H1 (cell line): ENCODE data around the gene SDSL. TPM values are rescaled to one million over a fixed set of nuclear protein-coding genes. Genes with fewer than 3 reads are reported as not detected.
A peak's percentile ranks its signal among the peaks of the same experiment; 100 is the strongest.

Experiments
- CTCF ChIA-PET: fragments of 300-600 bp; sonication (Branson Sonifier 250); formaldehyde crosslinking; loops from one replicate; lab custom pipeline; 2021; ENCODE audit not compliant: partially characterized antibody; lab: Charles Lee
- POLR2A ChIA-PET: fragments of 300-600 bp; sonication (Branson Sonifier 250); formaldehyde crosslinking; loops from one replicate; lab custom pipeline; 2021; ENCODE audit warnings: inconsistent platforms; ENCODE audit not compliant: partially characterized antibody; lab: Charles Lee
- DNase-seq, 2 experiments: peaks; one replicate each; pipeline versions ENCODE4 v3.0.0 to v3.0.0-alpha.2; 2010 to 2022; ENCODE audit warnings: low spot score in 2 of 2, low read depth in 1 of 2, mixed read lengths in 1 of 2
- FAIRE-seq: peaks from 2 replicates; lab custom pipeline; 2011; peaks lifted over from hg19 to GRCh38; lab: Jason Lieb, UNC
- H2AFZ ChIP-seq: 2 replicates; pipeline ENCODE4 v1.8.1; 2012; ENCODE audit warnings: low read length, inconsistent platforms
- H2AK5ac ChIP-seq: 2 replicates; pipeline ENCODE4 v1.6.1; 2013; ENCODE audit warnings: low read depth, low read length
- H2BK120ac ChIP-seq: replicated peaks from 2 replicates; pipeline ENCODE3; 2013; ENCODE audit warnings: low read depth, low read length, inconsistent platforms
- H2BK12ac ChIP-seq: 2 replicates; pipeline ENCODE4 v1.6.1; 2013; ENCODE audit warnings: low read depth, low read length
- H2BK15ac ChIP-seq: 2 replicates; pipeline ENCODE4 v1.6.1; 2013; ENCODE audit warnings: low read length
- H2BK20ac ChIP-seq: 2 replicates; pipeline ENCODE4 v1.6.1; 2013; ENCODE audit warnings: low read length
- H2BK5ac ChIP-seq: 2 replicates; pipeline ENCODE4 v1.6.1; 2013; ENCODE audit warnings: low read depth, low read length
- H3K14ac ChIP-seq: 2 replicates; pipeline ENCODE4 v1.6.1; 2013; ENCODE audit warnings: inconsistent platforms; ENCODE audit not compliant: insufficient read length
- H3K18ac ChIP-seq: 2 replicates; pipeline ENCODE4 v1.6.1; 2013; ENCODE audit warnings: low read length; ENCODE audit errors: extremely low read depth
- H3K23ac ChIP-seq: 2 replicates; pipeline ENCODE4 v1.6.1; 2013; ENCODE audit warnings: inconsistent platforms; ENCODE audit not compliant: insufficient read length
- H3K23me2 ChIP-seq: 2 replicates; pipeline ENCODE4 v1.6.1; 2013; ENCODE audit warnings: low read depth, low read length
- H3K27ac ChIP-seq: 2 replicates; pipeline ENCODE4 v1.6.1; 2011; ENCODE audit warnings: low read depth, low read length, inconsistent platforms
- H3K27me3 ChIP-seq, 4 experiments: replicated peaks in 1 of 4; 1 replicate in 1 of 4; 2 replicates in 3 of 4; pipeline versions ENCODE4 v1.6.1 to v1.8.1; 2011 to 2013; ENCODE audit warnings: low read length in 3 of 4, mild to moderate bottlenecking in 3 of 4, inconsistent platforms in 2 of 4, mixed read lengths in 2 of 4, moderate library complexity in 1 of 4; ENCODE audit not compliant: control insufficient read depth in 3 of 4, insufficient read depth in 3 of 4; ENCODE audit errors: extremely low read depth in 1 of 4
- H3K36me3 ChIP-seq, 4 experiments: 2 replicates each; pipeline versions ENCODE4 v1.6.1 to v1.8.1; 2011 to 2013; ENCODE audit warnings: mild to moderate bottlenecking in 4 of 4, low read length in 3 of 4, moderate library complexity in 2 of 4, control low read depth in 1 of 4, inconsistent platforms in 1 of 4; ENCODE audit not compliant: insufficient read depth in 4 of 4, control insufficient read depth in 2 of 4
- H3K4ac ChIP-seq: replicated peaks from 2 replicates; pipeline ENCODE3; 2013; ENCODE audit warnings: low read length, low read depth, mixed read lengths, inconsistent platforms; ENCODE audit not compliant: insufficient read length
- H3K4me1 ChIP-seq, 4 experiments: replicated peaks in 1 of 4; 1 replicate in 1 of 4; 2 replicates in 3 of 4; pipeline versions ENCODE4 v1.6.1 to v1.8.1; 2011 to 2013; ENCODE audit warnings: low read length in 3 of 4, inconsistent platforms in 2 of 4, mixed read lengths in 1 of 4; ENCODE audit not compliant: insufficient read depth in 4 of 4, control insufficient read depth in 3 of 4
- H3K4me2 ChIP-seq, 2 experiments: 2 replicates each; pipeline versions ENCODE4 v1.6.1 to v1.8.1; 2011 to 2013; ENCODE audit warnings: low read depth in 2 of 2, low read length in 2 of 2, control low read depth in 1 of 2, inconsistent platforms in 1 of 2, mild to moderate bottlenecking in 1 of 2; ENCODE audit not compliant: insufficient read depth in 1 of 2
- H3K4me3 ChIP-seq, 4 experiments: fragments of 200-600, 300-600 bp in 1 of 4; sonication (generic), shearing (Covaris generic), sonication (Bioruptor Twin) in 1 of 4; 2 replicates each; pipeline versions ENCODE4 v1.5.1 to v1.8.1; 2011 to 2016; ENCODE audit warnings: low read length in 4 of 4, low read depth in 3 of 4, control low read depth in 2 of 4, inconsistent platforms in 2 of 4, mild to moderate bottlenecking in 2 of 4, mixed read lengths in 1 of 4, moderate library complexity in 1 of 4; ENCODE audit not compliant: insufficient read depth in 2 of 4; ENCODE audit errors: extremely low read depth in 1 of 4
- H3K56ac ChIP-seq: replicated peaks from 2 replicates; pipeline ENCODE3; 2013; ENCODE audit warnings: low read depth, mild to moderate bottlenecking, mixed read lengths, low read length, inconsistent platforms; ENCODE audit not compliant: insufficient read length
- H3K79me1 ChIP-seq: 2 replicates; pipeline ENCODE4 v1.6.1; 2013; ENCODE audit warnings: low read depth, low read length, control low read depth
- H3K79me2 ChIP-seq, 2 experiments: 2 replicates each; pipeline versions ENCODE4 v1.6.1 to v1.8.1; 2012 to 2013; ENCODE audit warnings: low read length in 2 of 2, mild to moderate bottlenecking in 2 of 2, inconsistent platforms in 1 of 2; ENCODE audit not compliant: insufficient read depth in 2 of 2, control insufficient read depth in 1 of 2
- H3K9ac ChIP-seq, 4 experiments: replicated peaks in 1 of 4; 1 replicate in 1 of 4; 2 replicates in 3 of 4; pipeline versions ENCODE4 v1.6.1 to v1.8.1; 2011 to 2013; ENCODE audit warnings: low read depth in 3 of 4, low read length in 3 of 4, control low read depth in 2 of 4, mild to moderate bottlenecking in 2 of 4, moderate library complexity in 2 of 4, inconsistent platforms in 1 of 4; ENCODE audit errors: extremely low read depth in 1 of 4
- H3K9me3 ChIP-seq, 2 experiments: 2 replicates each; pipeline versions ENCODE4 v1.6.1 to v1.8.1; 2012 to 2013; ENCODE audit warnings: mild to moderate bottlenecking in 2 of 2, moderate library complexity in 2 of 2, control low read depth in 1 of 2, inconsistent platforms in 1 of 2, low read depth in 1 of 2, low read length in 1 of 2, mixed read lengths in 1 of 2; ENCODE audit not compliant: insufficient read depth in 2 of 2
- H4K20me1 ChIP-seq, 2 experiments: replicated peaks in 1 of 2; 2 replicates each; pipeline versions ENCODE3 to v1.8.1; 2011 to 2013; ENCODE audit warnings: inconsistent platforms in 2 of 2, low read length in 2 of 2, mild to moderate bottlenecking in 1 of 2; ENCODE audit not compliant: insufficient read depth in 2 of 2, control insufficient read depth in 1 of 2
- H4K5ac ChIP-seq: 2 replicates; pipeline ENCODE4 v1.6.1; 2013; ENCODE audit warnings: low read length, low read depth, mixed read lengths, inconsistent platforms; ENCODE audit not compliant: insufficient read length
- H4K8ac ChIP-seq: 2 replicates; pipeline ENCODE4 v1.8.0; 2013; ENCODE audit warnings: mild to moderate bottlenecking, moderate library complexity, low read length, inconsistent platforms; ENCODE audit not compliant: insufficient read depth; ENCODE audit errors: extremely low read depth
- H4K91ac ChIP-seq: replicated peaks from 2 replicates; pipeline ENCODE3; 2013; ENCODE audit warnings: low read length, mixed read lengths, inconsistent platforms; ENCODE audit not compliant: insufficient read length
- ATF2 ChIP-seq: IDR thresholded peaks from 2 replicates; pipeline ENCODE4 v1.6.1; 2012; ENCODE audit warnings: low read length, inconsistent platforms
- CBX5 ChIP-seq: fragments of 300-800, 300-1000 bp; sonication (generic); IDR thresholded peaks from 2 replicates; pipeline ENCODE4 v1.7.1; 2016; ENCODE audit warnings: antibody characterized with exemption, low read length, low read depth
- CEBPB ChIP-seq: IDR thresholded peaks from 2 replicates; pipeline ENCODE4 v1.6.1; 2012; ENCODE audit warnings: low read depth, low read length
- CHD1 ChIP-seq: IDR thresholded peaks from 2 replicates; pipeline ENCODE4 v1.6.1; 2012; ENCODE audit warnings: low read depth, low read length, improper control_type of control experiment
- EGR1 ChIP-seq: IDR thresholded peaks from 2 replicates; pipeline ENCODE4 v1.6.1; 2011; ENCODE audit warnings: low read depth, low read length, borderline replicate concordance
- RFX5 ChIP-seq: IDR thresholded peaks from 2 replicates; pipeline ENCODE4 v1.6.1; 2011; ENCODE audit warnings: low read depth, low read length, improper control_type of control experiment, borderline replicate concordance
- RNF2 ChIP-seq: fragments of 200-900, 300-1000 bp; sonication (generic); IDR thresholded peaks from 2 replicates; pipeline ENCODE4 v1.7.1; 2016; ENCODE audit warnings: borderline replicate concordance, low read depth, mild to moderate bottlenecking, antibody characterized with exemption, low read length; ENCODE audit not compliant: poor library complexity, severe bottlenecking; ENCODE audit errors: missing control alignments
- SAP30 ChIP-seq: fragments of 300-600 bp; sonication (generic); IDR thresholded peaks from 2 replicates; pipeline ENCODE4 v1.7.1; 2012; ENCODE audit warnings: low read length, moderate library complexity, mild to moderate bottlenecking, inconsistent platforms; ENCODE audit not compliant: insufficient read depth, insufficient replicate concordance
- SIRT6 ChIP-seq: IDR thresholded peaks from one replicate; pipeline ENCODE4 v1.7.1; 2012; ENCODE audit warnings: low read length, inconsistent platforms
- SP2 ChIP-seq: IDR thresholded peaks from 2 replicates; pipeline ENCODE4 v1.6.1; 2012; ENCODE audit warnings: mild to moderate bottlenecking, low read length, inconsistent platforms
- SUZ12 ChIP-seq: fragments of 200-600 bp; sonication (generic); IDR thresholded peaks from 2 replicates; pipeline ENCODE4 v1.6.1; 2012; ENCODE audit warnings: mild to moderate bottlenecking, inconsistent platforms, low read length, moderate library complexity, mixed read lengths
- TEAD4 ChIP-seq: IDR thresholded peaks from 2 replicates; pipeline ENCODE4 v1.6.1; 2012; ENCODE audit warnings: low read depth, low read length, inconsistent platforms, mixed read lengths
- WGBS, 2 experiments: shearing (Covaris generic) in 1 of 2; methylation state at CpG; one replicate each; pipeline versions ENCODE4 v1.1.6 to v1.1.7; 2013 to 2015; ENCODE audit warnings: low lambda C conversion rate in 2 of 2, mixed read lengths in 2 of 2, inconsistent platforms in 1 of 2, low coverage in 1 of 2, missing lambda C conversion rate in 1 of 2; ENCODE audit not compliant: insufficient replicate concordance in 2 of 2, insufficient coverage in 1 of 2, insufficient read length in 1 of 2; ENCODE audit errors: extremely low coverage in 1 of 2, missing lambda C conversion rate in 1 of 2; 5-methylcytosine and 5-hydroxymethylcytosine counted together
- polyA plus RNA-seq, 7 experiments: library from polyadenylated mRNA; depleted of rRNA in 3 of 7; stranded (reverse) in 5 of 7; unstranded in 2 of 7; fragments of >200 nt in 5 of 7; fragments of 200-250 nt in 2 of 7; gene quantifications; 1 replicate in 5 of 7; 2 replicates in 1 of 7; 4 replicates in 1 of 7; pipeline versions ENCODE4 v1.2.1 to v1.2.3, GENCODE V29; 2011 to 2013; ENCODE audit warnings: missing spikeins in 2 of 7, mixed read lengths in 2 of 7
- total RNA-seq: library from RNA; stranded (reverse); fragmentation: NEBNext Ultra II Directional; extraction: Animal tissue kit (Norgen Biotek cat#: 25700); gene quantifications from 2 replicates; pipeline ENCODE4 v1.2.1, GENCODE V29; 2021

The SDSL gene
- total and polyA plus RNA-seq, 2 of the 8 experiments (the other 6 are each of a cell fraction or from before 2014, with no cell fraction given), result 0.69 to 1.3 TPM

GRCh38 chr12:113485330-113485729 is 63.1 kb downstream of the SDSL start:
- Histone ChIP-seq H2AFZ (no peak overlapping the region), H2BK15ac (no peak overlapping the region), H2BK12ac (0 out of 2 replicates have a peak overlapping the region, but pooled peaks have one; percentile 4), H4K8ac (no peak overlapping the region), H4K5ac (no peak overlapping the region), H3K9ac (no peak overlapping the region), H3K56ac (no peak overlapping the region), H3K4me2 (peak overlapping the region in 1 of 2 experiments; percentile 34; a peak in 2 of 4 replicates), H3K27me3 (peaks cover 9 to 22% (median 12%) of the 10 kb centered on the region in 4 experiments; a peak in 5 of 7 replicates), H2BK120ac (no peak overlapping the region), H3K18ac (peak overlapping the region; percentile 65), H3K36me3 (no peaks in the 10 kb centered on the region), H4K20me1 (no peaks in the 10 kb centered on the region), H3K4ac (no peak overlapping the region), H3K23ac (no peak overlapping the region), H3K4me1 (peaks cover 4 to 24% (median 15%) of the 10 kb centered on the region in 4 experiments; a peak in 5 of 7 replicates), H3K27ac (no peak overlapping the region), H2BK5ac (no peak overlapping the region), H2BK20ac (peak overlapping the region; percentile 26; the same call in 1 of the 2 replicates), H4K91ac (no peak overlapping the region), H3K4me3 (no peak overlapping the region), H3K14ac (no peak overlapping the region), H2AK5ac (no peak overlapping the region), H3K9me3 (no peaks in the 10 kb centered on the region), H3K79me1 (no peaks in the 10 kb centered on the region), H3K23me2 (no peaks in the 10 kb centered on the region), H3K79me2 (no peaks in the 10 kb centered on the region)
- TF ChIP-seq RNF2 (no peak), SIRT6 (no peak), SAP30 (no peak), TEAD4 (no peak), RFX5 (no peak), SP2 (no peak), ATF2 (no peak), CHD1 (no peak), CEBPB (no peak), CBX5 (no peak), EGR1 (no peak), SUZ12 (no peak)
- CTCF ChIA-PET, result interaction anchor here (0.7 to 5.4 kb wide), 4 partner anchors 15 to 24 kb away, joined by 3 to 23 read pairs (median 6); no protein-coding TSS in a partner anchor
- POLR2A ChIA-PET, result no interaction called here
- DNase-seq, result peak in 1 of 2 experiments; percentile 83
- FAIRE-seq, result no peak
- 14% methylated on average over 2 of the region's 2 CpGs; no CpG with 5 or more reads in 1 of the 2 experiments for WGBS, 2 experiments
